Renal pelvis (tissue), 4 donors: ENCODE results near the gene CHGA. TPM values are rescaled to one million over a fixed set of nuclear protein-coding genes. Genes with fewer than 3 reads are reported as not detected.

ENCODE experiments used
- DNase-seq: peaks from one replicate; pipeline ENCODE4 v3.0.0-alpha.2; 2013
- polyA plus RNA-seq, 3 donors: library from polyadenylated mRNA; unstranded; fragments of 120-200 nt; gene quantifications; one replicate each; pipeline ENCODE4 v1.2.1, GENCODE V29; 2013; ENCODE audit not compliant: insufficient read length in 3 of 3

The CHGA gene
- polyA plus RNA-seq, 3 donors: 0.14 to 0.33 (median 0.19) TPM

- no peak for DNase-seq
Measured at GRCh38 chr14:92943855-92944570, 21.1 kb downstream of the CHGA start.

- DNase-seq: no peak
Measured at GRCh38 chr14:92944976-92945375, 22.0 kb downstream of the CHGA start.

- DNase-seq: no peak
Measured at GRCh38 chr14:92945544-92945943, 22.6 kb downstream of the CHGA start.

- DNase-seq: no peak
Measured at GRCh38 chr14:92945959-92946846, 23.3 kb downstream of the CHGA start.

- no peak for DNase-seq
Measured at GRCh38 chr14:92946847-92947545, 24.0 kb downstream of the CHGA start.

GRCh38 chr14:92948647-92949046 lies 25.7 kb downstream of the CHGA start:
- no peak for DNase-seq

- no peak for DNase-seq
Measured at GRCh38 chr14:92949496-92950192, 26.7 kb downstream of the CHGA start.

GRCh38 chr14:92950193-92950540 lies 27.2 kb downstream of the CHGA start:
- no peak for DNase-seq

- DNase-seq: no peak
Measured at GRCh38 chr14:92950773-92951172, 27.8 kb downstream of the CHGA start.

GRCh38 chr14:92951261-92951660 lies 28.3 kb downstream of the CHGA start:
- DNase-seq: no peak

- DNase-seq: peak; percentile 47
Measured at GRCh38 chr14:92951912-92952471, 29.0 kb downstream of the CHGA start.

GRCh38 chr14:92952481-92953298 lies 29.7 kb downstream of the CHGA start:
- DNase-seq: no peak

- no peak for DNase-seq
Measured at GRCh38 chr14:92953526-92953925, 30.6 kb downstream of the CHGA start.

- no peak for DNase-seq
Measured at GRCh38 chr14:92954933-92955332, 32.0 kb downstream of the CHGA start.

- no peak for DNase-seq
Measured at GRCh38 chr14:92955381-92955780, 32.4 kb downstream of the CHGA start.

- DNase-seq: no peak
Measured at GRCh38 chr14:92956961-92957360, 34.0 kb downstream of the CHGA start.

- no peak for DNase-seq
Measured at GRCh38 chr14:92958373-92959188, 35.6 kb downstream of the CHGA start.

- no peak for DNase-seq
Measured at GRCh38 chr14:92959189-92959531, 36.2 kb downstream of the CHGA start.

- no peak for DNase-seq
Measured at GRCh38 chr14:92959761-92960680, 37.1 kb downstream of the CHGA start.
